Femur (tissue), 1 donor: ENCODE results near the gene EOGT.

Experiments used
- DNase-seq: peaks from one replicate; pipeline ENCODE4 v3.0.0-alpha.2; 2017

Gene EOGT

DNA sequence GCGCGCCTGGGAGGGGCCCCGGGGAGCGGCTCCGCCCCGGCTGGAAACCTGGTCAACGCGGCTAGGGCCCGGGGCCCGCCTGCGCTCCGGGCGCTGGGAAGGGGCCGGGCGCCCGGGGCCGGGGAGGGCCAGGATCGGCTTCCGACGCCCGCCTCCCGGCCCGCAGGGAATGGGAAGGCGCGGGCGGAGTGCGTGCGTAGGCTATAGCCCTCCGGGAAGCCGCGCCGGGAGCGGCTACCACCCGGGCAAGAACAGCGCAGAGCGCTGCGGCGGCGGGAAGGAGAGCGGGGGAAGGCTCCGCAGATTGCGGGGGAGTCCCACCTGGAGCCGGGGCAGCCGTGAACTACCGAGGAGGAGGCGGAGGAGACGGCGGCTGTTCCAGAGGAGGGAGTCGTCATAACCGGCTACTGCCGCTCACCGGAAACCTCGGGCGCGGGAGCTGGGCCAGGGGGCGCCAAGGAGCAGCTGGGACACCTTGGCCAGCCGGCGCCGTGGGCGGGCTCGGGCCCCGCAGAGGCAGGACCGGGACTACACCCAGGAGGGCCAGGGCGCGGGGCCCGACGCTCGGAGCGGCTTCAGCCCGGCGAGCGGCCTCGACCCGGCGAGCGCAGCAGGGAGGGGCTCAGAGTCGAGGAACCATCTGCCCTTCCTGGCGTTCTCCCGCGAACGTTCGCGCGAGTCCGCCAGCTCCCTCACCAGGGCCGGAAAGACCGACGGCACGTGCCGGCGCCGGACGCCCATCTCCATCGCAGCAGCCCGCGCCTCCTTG is at the start of gene EOGT:
Gene EOGT (minus strand): TSS at position 432 of the 769 bp plus-strand sequence. CDS start 3,838 bp downstream, outside the sequence.
- DNase-seq, result peak; percentile 90

DNA sequence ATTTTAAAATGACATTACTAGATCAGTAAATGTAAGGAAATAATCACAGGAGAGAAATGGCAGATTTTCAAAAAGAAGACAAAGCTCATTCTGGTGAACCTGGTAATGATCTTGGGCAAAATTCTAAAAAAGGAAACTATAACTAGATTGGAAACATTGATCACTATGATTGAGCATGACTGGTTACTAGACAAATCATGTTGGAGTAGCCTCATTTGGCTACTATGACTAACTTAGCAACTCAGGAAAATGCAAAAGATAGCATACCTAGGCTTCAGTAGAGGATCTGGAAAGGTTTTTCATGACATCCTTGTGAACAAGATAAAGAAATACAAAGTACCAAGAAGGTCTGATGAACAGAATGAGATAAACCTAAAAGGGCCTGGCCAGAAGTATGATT is 46.2 kb upstream of the EOGT start:
- no peak for DNase-seq

DNA sequence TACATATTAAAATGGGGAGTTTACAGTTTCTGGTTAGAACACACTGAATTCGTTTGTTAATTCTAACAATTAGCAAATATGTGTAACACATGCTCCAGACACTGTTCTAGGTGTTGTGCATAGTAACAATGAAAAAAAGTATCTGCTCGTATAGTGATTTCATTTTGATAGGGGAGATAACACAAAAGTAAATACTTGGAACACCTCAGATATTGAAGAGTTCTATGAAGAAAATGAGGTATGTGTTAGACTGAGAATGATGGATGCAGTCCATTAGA is 45.4 kb upstream of the EOGT start:
- DNase-seq, result no peak

DNA sequence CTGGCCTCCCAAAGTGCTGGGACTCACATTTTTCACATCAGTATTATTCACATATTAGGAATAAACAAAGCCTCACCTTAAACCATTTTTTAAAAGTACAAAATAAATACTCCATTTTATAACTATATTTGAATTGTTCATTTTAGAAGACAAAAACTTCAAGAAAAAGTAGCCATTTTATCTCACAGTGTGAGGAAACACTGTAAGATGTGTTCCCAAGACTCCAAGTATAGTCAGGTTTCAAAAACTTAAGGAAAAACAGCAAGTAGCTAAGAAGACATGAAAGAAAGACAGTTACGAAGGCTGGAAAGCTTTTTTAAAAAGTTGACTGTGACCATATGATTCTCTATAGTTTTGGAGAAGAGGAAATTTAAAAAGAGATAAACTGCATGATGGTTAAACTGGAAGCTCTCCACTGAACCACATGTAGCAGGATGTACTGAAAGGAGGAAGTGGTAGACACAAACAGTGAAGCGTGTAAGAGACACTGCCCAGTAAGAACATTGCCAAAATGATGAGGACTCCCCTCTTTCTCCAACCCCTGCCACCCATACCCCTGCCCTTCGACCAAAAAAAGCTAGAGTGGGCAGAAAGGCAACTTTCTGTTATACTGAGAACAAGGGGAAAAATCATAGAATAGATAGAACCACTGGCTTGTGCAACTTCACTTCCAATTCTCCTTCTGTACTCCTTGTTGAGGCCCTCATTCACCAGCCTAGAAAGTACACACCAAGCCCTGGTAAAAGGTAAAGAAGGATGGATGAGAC is 44.9 kb upstream of the EOGT start:
- DNase-seq, result no peak

DNA sequence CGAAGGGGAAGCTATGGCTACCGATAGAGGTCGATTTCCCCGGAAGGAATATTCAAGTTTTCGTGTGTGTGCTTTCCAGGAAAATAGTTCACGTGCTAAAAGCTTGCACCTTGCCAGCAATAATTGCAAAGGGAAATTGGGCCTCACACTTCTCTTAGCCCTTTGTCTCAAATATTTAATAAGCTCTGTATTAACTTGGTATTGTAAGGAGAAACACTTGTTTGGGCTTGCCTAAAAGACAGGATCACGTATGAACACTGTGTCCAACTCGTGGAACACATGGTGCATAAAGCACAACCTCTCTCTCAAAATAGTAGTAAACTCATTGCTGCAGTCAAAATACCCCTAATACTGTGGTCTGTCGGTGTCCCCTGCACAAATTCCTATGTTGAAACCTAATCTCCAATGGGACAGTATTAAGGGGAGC is 39.0 kb upstream of the EOGT start:
- no peak for DNase-seq

DNA sequence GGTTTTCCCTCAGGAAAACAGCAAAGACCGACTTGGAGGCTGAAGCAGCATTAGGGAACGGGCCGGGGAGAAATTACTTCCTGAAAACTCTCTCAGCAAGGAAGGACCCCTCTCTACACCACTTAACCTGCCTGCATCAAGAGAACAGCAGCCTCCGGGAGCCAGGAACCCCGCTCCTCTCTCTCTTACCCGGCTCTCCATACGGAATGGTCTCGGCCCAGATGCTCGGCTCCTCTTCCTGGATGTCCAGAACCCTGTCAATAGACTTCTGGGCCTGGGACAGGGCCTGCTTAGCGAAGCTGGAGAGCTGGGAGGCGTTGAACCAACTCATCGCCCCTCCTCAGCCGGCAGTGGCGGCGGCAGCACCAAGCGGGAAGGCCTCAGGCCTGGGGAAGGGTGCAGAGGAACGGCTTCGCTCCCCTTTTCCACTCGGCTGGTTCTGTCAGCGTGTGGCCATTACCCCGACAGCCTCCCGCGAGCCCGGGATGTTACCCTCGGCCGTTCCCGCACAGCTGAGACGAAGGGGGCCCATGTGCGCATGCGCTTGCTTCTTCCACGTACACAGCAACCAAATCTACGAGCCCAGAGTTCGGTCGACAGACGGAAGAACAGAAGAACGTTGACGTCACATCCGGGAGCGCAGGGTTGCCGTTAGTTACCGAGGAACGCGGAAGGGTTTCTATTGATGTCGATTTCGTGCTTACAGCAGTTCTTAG is 38.4 kb upstream of the EOGT start, which contains the start of gene TMF1:
Gene TMF1 (minus strand): TSS at position 578 of the 716 bp plus-strand sequence. CDS start 247 bp downstream, at position 331.
- DNase-seq, result peak; percentile 98

DNA sequence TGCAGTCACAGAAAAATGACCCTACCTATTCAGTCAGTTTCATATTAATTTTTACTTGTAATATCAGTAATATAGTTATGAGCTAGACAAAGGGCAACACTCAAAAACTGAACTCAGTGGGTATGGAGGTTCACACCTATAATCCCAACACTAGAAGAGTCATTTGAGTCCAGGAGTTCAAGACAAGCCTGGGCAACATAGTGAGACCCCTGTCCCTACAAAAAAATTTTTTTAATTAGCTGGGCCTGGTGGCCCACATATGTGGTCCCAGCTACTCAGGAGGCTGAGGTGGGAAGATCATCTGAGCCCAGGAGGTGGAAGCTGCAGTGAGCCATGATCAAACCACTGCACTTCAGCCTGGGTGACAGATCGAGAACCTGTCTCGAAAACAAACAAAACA is 35.5 kb upstream of the EOGT start:
- no peak for DNase-seq

DNA sequence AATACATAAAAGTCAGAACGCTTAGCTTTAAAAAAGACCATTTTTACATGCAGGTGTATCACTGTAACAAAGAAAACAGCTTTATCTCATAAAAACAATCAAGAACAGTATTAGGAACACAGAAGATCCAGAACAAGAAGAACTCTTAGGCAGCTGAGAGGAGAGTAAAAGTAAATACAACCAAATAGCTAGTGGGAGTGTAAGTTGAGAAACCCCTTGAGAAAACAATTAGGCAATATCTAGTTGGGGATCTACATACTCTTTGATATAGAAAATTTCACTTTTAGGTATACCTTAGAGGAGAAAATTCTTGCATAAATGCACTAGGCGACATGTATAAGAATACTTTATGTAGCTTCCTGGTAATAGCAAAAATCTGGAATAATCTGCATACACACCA is 31.1 kb upstream of the EOGT start:
- no peak for DNase-seq

DNA sequence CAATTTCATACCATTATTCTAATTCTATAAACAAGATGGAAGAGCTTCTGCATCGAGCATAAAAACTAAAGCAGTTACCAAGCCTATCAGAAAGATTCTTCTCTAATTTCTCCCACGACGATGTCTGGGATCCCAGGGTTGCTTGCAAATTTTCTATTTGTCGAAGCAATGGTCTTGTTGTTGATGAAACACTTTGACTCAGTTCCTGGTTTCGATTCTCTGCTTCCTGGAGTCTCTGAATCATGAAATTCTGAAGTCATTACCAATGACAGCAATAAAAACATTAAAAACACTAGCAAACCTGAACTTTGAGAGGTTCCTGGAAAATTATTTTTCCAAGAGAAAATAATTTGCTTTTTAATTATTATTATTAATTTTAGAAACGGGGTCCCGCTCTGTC is 20.0 kb upstream of the EOGT start:
- no peak for DNase-seq

DNA sequence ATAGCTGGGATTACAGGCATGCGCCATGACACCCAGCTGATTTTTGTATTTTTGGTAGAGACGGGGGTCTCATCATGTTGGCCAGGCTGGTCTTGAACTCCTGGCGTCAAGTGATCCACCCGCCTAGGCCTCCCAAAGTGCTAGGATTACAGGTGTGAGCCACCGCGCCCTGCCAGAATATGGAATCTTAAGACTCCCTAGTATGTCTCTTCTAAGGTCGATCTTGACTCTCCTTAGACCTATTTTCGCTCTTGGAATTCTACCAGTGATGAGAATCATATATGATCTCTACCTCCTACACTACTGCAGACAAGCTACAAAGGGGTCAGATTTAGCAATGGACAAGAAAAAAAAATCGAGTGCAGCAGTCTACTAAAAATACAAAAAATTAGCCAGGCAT is 19.3 kb upstream of the EOGT start:
- no peak for DNase-seq

DNA sequence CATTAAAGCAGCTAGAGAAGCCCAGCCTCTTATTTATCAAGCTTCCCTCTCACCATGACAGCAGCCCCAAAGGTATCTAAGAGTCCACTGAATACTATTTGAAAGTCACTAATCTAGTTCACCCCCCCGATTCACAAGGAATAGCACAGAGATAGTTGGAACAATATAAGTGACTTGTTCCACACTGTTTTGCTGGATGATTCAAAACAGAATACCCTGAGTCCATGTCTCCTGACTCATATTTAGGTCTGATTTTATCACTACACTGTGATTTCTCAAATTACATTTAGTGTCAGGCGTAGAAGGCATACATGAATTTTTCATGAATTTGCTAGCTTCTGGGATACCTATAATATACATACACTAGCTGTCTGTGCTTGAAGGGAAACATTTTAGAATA is 18.7 kb upstream of the EOGT start:
- DNase-seq, result no peak

DNA sequence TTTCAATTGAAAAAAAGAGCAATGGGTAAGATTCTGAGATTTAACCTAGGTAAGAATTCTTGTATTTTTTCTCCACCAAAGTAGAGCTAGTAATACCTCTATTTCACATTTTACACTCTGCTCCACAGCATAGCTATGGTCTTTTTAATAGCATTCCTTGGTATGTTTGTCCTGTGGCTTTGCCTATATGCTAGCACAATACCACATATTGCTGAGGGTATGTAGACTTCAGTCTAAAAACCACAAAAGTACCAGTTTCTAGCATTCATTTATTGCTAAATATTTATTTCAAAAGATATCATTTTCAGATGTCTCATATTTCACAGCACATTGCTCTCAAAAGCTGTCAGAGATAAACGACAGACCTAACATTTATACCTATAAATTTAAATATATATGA is 18.2 kb upstream of the EOGT start:
- no peak for DNase-seq

DNA sequence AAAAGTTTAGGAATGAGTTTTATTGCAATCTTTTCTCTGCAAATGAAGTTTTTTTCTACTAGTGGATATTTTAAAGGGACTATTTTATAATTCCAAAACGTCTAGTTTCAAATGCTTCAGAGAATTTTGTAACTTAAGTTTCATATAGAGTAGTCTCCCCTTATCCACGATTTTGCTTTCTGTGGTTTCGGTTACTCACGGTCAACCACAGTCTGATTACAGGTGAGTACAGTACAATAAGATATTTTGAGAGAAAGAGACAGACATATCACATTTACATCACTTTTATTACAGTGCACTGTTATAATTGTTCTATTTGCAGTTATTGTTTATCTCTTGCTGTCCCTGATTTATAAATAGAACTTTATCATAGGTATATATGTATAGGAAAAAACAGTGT is 7.4 kb upstream of the EOGT start:
- no peak for DNase-seq

DNA sequence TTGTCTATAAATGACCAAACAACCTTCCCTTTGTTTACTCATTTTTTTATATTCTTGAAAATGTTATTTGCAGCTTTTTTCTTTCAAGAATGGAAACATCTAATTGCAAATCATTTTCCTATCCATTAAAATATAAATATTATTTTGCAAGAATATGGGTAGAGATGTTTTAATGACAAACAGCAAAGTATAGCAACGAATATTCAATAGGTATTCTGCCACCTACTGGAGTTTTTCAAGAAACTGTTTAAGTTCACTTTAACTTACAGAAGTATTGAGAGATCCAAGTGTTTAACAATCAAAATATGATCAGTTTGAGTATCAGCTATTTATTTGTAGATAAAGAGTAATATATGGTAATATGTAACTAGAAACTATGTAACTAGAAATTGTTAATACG is 6.9 kb upstream of the EOGT start:
- DNase-seq, result no peak

DNA sequence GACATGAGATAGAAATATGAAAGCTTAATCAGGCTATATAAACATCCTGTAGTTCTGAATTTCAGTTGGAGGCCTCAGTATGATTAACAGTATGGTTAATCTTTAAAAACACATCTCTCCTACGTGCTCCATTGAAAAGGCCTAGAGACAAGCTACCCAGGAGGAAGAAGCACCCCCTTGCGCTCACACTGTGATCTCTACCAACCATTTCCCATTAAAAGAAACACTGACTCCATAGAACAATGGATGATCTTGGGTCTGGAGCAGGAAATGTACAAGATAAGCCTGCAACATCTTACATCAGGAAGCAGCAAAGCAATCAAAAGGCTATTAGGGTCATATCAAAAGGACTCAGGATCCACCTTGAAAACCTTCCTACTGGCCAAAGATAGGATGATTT is 3.4 kb upstream of the EOGT start:
- DNase-seq, result no peak

DNA sequence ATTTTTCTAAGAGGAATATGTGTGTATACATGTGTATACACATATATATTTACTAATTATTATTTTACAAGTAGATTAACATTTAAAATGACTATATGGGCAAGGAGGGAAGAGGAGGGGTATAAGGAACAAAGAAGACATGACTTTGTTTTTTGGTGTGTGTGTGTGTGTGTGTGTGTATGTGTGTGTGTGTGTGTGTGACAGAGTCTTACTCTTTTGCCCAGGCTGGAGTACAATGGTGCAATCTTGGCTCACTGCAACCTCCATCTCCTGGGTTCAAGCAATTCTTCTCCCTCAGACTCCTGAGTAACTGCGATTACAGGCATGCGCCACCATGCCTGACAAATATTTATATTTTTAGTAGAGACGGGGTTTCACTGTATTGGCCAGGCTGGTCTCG is 2.6 kb upstream of the EOGT start:
- DNase-seq, result no peak

DNA sequence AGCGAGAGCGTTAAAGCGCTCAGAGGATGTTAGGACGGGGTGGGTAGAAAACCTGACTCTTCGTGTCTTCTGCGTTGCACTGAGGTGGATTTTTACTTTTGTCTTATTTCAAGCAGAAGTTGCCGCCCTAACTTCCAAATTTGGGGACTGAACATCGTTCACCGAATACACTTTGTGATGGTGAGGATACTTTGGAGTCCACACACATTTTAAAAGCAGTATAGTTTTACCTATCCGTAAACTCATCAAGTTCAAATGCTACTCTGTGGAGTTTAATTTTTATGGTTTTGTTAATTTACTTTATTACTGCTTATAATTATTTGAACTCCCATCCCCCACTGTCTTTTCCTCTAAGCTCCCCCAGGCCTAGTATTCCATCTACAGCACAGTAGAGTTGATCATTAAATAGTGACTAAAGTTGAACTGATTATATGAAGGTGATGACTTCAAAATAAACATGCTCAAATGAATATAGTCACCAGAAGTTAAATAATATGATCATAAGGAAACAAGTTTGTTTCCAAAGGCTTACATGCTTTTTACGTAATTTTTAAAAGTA is 617 bp upstream of the EOGT start:
- DNase-seq, result no peak

DNA sequence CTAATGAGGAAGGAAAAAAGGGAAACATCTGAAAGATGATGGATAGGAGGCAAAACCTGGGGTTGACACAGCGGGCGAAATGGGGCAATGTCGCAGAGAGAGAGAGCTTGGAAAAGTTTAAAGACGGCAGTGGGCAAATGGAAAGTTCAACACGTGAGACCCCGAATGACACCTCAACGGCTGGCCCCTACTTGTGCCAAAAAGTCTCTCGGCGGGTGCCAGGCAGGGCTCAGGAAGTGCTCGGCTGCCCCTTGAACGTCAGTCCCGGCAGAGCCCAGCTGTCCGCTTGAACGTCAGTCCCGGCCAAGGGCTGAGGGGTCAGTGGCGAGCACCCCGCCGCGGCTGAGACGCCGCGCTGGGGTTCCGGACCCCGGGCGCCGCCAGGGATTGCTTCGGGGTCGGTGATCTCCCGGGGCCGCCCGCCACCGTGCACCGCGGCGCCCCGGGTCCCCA is 658 bp downstream of the EOGT start:
- peak; percentile 77 for DNase-seq

DNA sequence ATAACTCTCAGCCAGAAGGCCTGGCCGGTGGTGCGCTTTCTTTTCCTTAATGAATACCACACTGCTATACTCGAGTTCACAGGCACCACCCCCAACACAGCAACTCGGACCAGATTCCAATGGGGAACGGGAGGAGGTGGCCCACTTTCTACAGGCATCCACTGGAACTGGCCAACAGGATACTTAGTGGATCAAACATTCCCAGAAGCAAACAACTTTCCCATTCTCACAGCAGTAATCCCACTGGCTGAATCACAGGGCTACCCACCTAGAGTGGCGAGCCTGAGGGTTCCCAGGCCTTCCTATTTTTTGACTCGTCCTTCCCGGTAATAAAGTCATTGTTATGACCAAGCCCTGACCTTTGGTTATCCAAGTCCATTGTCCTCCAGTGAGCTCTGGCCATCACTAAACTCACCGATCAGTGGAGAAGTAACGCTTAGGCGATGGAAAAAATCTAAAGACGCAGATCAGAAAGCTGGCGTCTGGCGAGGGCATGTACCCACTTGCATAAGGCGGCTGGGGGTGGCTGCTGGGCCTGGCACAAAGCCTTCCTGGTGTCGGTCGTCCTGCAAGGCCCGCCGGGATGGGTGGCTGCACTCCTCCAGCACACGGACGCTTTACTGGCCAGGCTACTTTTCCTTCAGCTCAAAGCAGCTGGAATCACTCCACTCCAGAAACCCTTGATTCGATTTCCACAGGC is 1.2 kb downstream of the EOGT start:
- peak; percentile 60 for DNase-seq

DNA sequence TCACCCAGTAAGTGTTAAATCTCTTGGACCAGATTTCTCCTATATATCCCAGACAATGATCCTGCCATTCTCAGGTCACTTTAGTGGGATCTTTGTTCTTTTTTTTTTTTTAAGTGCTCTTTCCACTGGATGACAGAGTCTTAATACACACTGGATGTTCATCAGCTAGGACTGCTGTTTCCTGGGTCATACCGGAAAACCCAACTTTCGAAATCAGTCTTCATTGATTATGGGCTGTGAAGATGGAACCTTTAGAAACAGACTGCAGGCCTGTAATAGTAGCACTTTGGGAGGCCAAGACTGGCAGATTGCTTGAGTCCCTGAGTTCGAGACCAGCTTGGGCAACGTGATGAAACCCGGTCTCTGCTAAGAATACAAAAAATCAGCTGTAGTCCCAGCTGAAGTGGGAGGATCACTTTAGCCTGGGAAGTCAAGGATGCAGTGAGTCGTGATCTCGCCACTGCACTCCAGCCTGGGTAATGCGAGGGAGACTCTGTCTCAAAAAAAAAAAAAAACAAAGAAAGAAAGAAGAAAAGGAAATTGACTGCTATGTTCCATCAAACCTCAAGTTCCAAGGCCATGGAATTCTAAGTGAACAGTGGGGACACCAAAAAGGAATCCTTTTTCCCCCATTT is 2.3 kb downstream of the EOGT start:
- no peak for DNase-seq

DNA sequence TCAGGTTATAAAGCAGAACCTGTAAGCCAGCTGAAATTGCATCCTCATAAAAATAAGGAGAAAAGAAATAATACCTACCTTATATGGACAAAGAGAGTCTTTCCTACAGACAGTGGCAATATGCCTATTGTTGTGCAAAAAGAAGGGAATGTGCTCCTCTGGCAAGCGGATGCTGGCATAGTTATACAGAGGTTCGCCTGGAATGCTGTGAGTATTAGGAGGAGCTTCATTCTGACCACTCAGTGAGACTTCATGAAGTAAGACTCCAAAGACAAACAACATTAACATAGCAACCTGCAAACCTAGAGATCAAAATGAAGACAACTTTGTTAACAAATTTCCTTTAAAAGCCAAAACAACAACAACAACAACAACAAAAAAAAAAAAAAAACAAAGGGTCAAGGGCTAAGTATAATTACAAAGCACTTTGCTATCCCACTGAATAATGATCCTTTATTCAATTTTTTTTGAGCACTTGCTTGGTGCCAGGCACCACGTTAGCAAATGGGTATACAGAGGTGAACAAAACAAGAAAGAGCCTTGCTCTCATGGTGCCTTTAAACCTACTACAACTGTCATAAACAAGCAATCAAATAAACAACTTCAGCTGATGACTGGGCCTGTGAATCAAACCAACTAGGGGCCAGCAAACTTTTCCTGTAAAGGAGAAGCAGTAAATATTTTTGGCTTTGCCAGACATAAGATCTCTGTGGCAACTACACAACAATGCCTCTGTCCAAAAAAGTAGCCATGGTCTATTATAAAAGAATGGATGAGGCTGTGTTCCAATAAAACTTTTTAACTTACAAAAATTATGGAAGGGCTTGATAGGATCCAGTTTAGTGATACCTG is 3.7 kb downstream of the EOGT start:
- peak; percentile 48 for DNase-seq
